IPS DF 19.7 (cell line): ENCODE measurements around the gene NEURL1B.
"Not testable (repeated sequence)": the region's sequence is repeated elsewhere in the genome, so short reads cannot be mapped to it uniquely, and the experiment has no call there.

Experiments used
- DNase-seq: peaks from one replicate; pipeline ENCODE4 v3.0.0-alpha.2; 2013; ENCODE audit warnings: low read depth, low spot score

The NEURL1B gene

GRCh38 chr5:172656496-172656895, 15.4 kb downstream of the NEURL1B start:
- DNase-seq: not testable (repeated sequence)

GRCh38 chr5:172657524-172658233, 16.6 kb downstream of the NEURL1B start:
- DNase-seq: not testable (repeated sequence)

GRCh38 chr5:172658391-172658790, 17.3 kb downstream of the NEURL1B start:
- no peak for DNase-seq

GRCh38 chr5:172658961-172659501, 18.0 kb downstream of the NEURL1B start:
- DNase-seq: no peak

GRCh38 chr5:172659570-172659908, 18.5 kb downstream of the NEURL1B start:
- DNase-seq: no peak

- no peak for DNase-seq
Measured at GRCh38 chr5:172659909-172660628, 19.0 kb downstream of the NEURL1B start.

- no peak for DNase-seq
Measured at GRCh38 chr5:172660974-172661373, 19.9 kb downstream of the NEURL1B start.

- no peak for DNase-seq
Measured at GRCh38 chr5:172661526-172661925, 20.5 kb downstream of the NEURL1B start.

- no peak for DNase-seq
Measured at GRCh38 chr5:172662596-172662995, 21.5 kb downstream of the NEURL1B start.

GRCh38 chr5:172664018-172664417, 23.0 kb downstream of the NEURL1B start:
- DNase-seq: no peak

- no peak for DNase-seq
Measured at GRCh38 chr5:172664681-172665541, 23.8 kb downstream of the NEURL1B start.

- DNase-seq: no peak
Measured at GRCh38 chr5:172666251-172666650, 25.2 kb downstream of the NEURL1B start.

- DNase-seq: no peak
Measured at GRCh38 chr5:172667786-172668593, 26.9 kb downstream of the NEURL1B start.

- no peak for DNase-seq
Measured at GRCh38 chr5:172668594-172669071, 27.6 kb downstream of the NEURL1B start.

- no peak for DNase-seq
Measured at GRCh38 chr5:172669386-172670004, 28.4 kb downstream of the NEURL1B start.

- no peak for DNase-seq
Measured at GRCh38 chr5:172670005-172670402, 28.9 kb downstream of the NEURL1B start.

GRCh38 chr5:172670444-172670843, 29.4 kb downstream of the NEURL1B start:
- DNase-seq: no peak

- no peak for DNase-seq
Measured at GRCh38 chr5:172671091-172671490, 30.0 kb downstream of the NEURL1B start.

- no peak for DNase-seq
Measured at GRCh38 chr5:172672681-172673080, 31.6 kb downstream of the NEURL1B start.

- no peak for DNase-seq
Measured at GRCh38 chr5:172674155-172674554, 33.1 kb downstream of the NEURL1B start.
